GM12891 (cell line): ENCODE results near the gene DGKI.

Experiments used
- PAX5 ChIP-seq: IDR thresholded peaks from 2 replicates; pipeline ENCODE4 v1.6.1; 2011; ENCODE audit warnings: low read length, moderate library complexity, mild to moderate bottlenecking; ENCODE audit not compliant: insufficient read depth, severe bottlenecking
- POLR2A ChIP-seq: IDR thresholded peaks from 2 replicates; pipeline ENCODE4 v1.6.1; 2011; ENCODE audit warnings: low read depth, low read length, control low read depth
- POLR2AphosphoS5 ChIP-seq: IDR thresholded peaks from 2 replicates; pipeline ENCODE4 v1.6.1; 2011; ENCODE audit warnings: low read depth, low read length, control low read depth
- POU2F2 ChIP-seq: IDR thresholded peaks from 2 replicates; pipeline ENCODE4 v1.6.1; 2011; ENCODE audit warnings: low read depth, mild to moderate bottlenecking, control low read depth, low read length, moderate library complexity
- SPI1 ChIP-seq: IDR thresholded peaks from 2 replicates; pipeline ENCODE4 v1.6.1; 2011; ENCODE audit warnings: low read depth, low read length, control low read depth
- TAF1 ChIP-seq: IDR thresholded peaks from 2 replicates; pipeline ENCODE4 v1.6.1; 2011; ENCODE audit warnings: low read depth, low read length, control low read depth

DNA sequence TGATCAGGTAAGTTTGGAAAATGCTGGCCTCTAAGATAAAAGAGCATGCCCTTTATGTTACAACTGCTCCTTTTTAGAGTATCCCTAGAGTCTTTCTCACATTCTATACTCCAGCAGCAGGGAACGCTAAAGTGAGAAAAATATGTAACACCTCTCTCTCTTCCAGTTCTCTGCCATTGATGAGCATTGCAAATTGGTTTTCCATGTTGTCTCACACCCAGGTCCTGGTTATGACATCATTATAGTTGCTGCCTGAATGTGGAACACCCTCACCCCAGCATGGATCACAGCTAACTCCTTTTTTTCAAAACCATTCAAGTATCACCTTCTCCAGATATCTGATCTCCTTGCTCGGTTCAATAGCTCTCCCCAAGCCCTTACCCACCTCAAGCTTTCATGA lies 84.4 kb downstream of the DGKI start:
- TF ChIP-seq POLR2A (no peak), POLR2AphosphoS5 (no peak), TAF1 (no peak), POU2F2 (no peak), SPI1 (no peak), PAX5 (no peak)
